Measurements from ENCODE around the gene ATG4B. TPM values are rescaled to one million over a fixed set of nuclear protein-coding genes. Genes with fewer than 3 reads are reported as not detected.

ATG4B gene
- total and polyA plus RNA-seq, 2 of the 4 experiments (the other 2 are of a cell fraction) = 113 to 146 TPM

DNA sequence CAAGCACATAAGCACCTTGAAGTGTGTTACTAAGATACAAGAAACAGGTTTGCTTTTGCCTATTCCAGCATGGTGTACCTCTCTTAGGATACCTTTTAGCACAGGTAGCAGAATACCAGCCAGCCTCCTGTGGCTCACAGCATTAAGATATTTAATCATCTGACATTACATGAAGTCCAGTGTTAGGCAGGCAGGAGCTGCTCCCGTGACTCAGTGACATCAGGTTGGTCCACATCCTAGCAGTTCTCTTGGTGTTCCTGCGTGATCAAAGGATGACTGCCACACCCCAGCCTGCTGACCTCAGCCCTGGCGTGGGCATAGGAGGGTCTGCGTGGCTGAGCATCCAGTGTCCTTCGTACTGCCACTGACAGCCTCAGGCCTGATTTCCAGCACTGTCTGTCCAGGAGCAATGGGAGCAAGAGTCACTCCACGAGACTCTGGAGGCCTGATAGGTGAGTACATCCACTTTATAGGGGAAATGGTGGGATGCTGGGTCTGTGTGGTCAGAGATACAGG lies 52.8 kb downstream of the ATG4B start:
- DNase-seq (no peak), ATAC-seq (ENCODE audit: low read depth) (no peak)
- Histone ChIP-seq H3K23ac (ENCODE audit: low read depth, low read length) (peak overlapping the region; percentile 47), H3K9me3 (ENCODE audit: control insufficient read depth, insufficient read depth, low read length) (no peaks in the 10 kb centered on the region), H3K4ac (ENCODE audit: low read depth, low read length) (no peak overlapping the region), H3K4me1 (ENCODE audit: control insufficient read depth, insufficient read depth, low read length) (peaks cover 5% of the 10 kb centered on the region; the same call in 1 of the 2 replicates), H2AK5ac (ENCODE audit: low read depth, low read length) (no peak overlapping the region), H2AFZ (replicated peaks; ENCODE audit: low read length, poor library complexity) (no peak overlapping the region), H2AK9ac (replicated peaks; ENCODE audit: low read depth, low read length, poor library complexity) (peak overlapping the region; percentile 84), H4K20me1 (ENCODE audit: insufficient read depth, low read length) (no peaks in the 10 kb centered on the region), H3K9ac (ENCODE audit: low read depth, low read length) (no peak overlapping the region), H3K18ac (ENCODE audit: low read depth, low read length) (no peak overlapping the region), H2BK5ac (ENCODE audit: low read depth, low read length, poor library complexity, severe bottlenecking) (no peak overlapping the region), H2BK15ac (ENCODE audit: low read depth, low read length) (no peak overlapping the region), H2BK120ac (ENCODE audit: low read depth, low read length) (no peak overlapping the region), H2BK20ac (ENCODE audit: low read depth, low read length) (no peak overlapping the region), H4K91ac (ENCODE audit: insufficient read depth, low read depth, low read length) (no peak overlapping the region), H3K4me2 (ENCODE audit: low read depth, low read length) (no peak overlapping the region), H3K79me1 (ENCODE audit: low read depth in 1 of 2, low read length in 2 of 2) (peaks cover 38 to 68% of the 10 kb centered on the region in 2 experiments), H4K8ac (ENCODE audit: low read depth in 2 of 2, low read length in 2 of 2) (no peak overlapping the region), H3K36me3 (ENCODE audit: control insufficient read depth, insufficient read depth, low read length) (peaks cover 29% of the 10 kb centered on the region), H4K5ac (ENCODE audit: low read depth, low read length) (no peak overlapping the region), H3K27ac (ENCODE audit: insufficient read depth, low read length) (no peak overlapping the region), H3K9me1 (ENCODE audit: insufficient read depth, low read length) (peaks cover 16% of the 10 kb centered on the region), H3K4me3 (ENCODE audit: insufficient read depth, low read depth, low read length) (no peak overlapping the region), H3K27me3 (ENCODE audit: control insufficient read depth, insufficient read depth, low read length) (no peaks in the 10 kb centered on the region), H3K56ac (ENCODE audit: extremely low read depth, insufficient read depth, low read length) (no peak overlapping the region), H3K14ac (replicated peaks; ENCODE audit: low read depth, low read length) (no peak overlapping the region)
- ChIA-PET CTCF (no interaction called here), POLR2A (ENCODE audit: unreplicated experiment) (no interaction called here)
- dilution Hi-C loops (cut with HindIII; ENCODE audit: low sequenced_read_pairs, unreplicated experiment) (no loop called here), intact Hi-C loops (cut with micrococcal nuclease) (no loop called here), in situ Hi-C loops (cut with MboI; ENCODE audit: low sequenced_read_pairs) (no loop called here)
- TF ChIP-seq RCOR1 (IDR thresholded peaks at IDR 0.05; ENCODE audit: insufficient replicate concordance, low read length) (no peak), CEBPB (IDR thresholded peaks at IDR 0.05; ENCODE audit: low read depth, low read length) (no peak), FOS (IDR thresholded peaks at IDR 0.05; ENCODE audit: low read depth, low read length) (no peak), MXI1 (IDR thresholded peaks at IDR 0.05; ENCODE audit: borderline replicate concordance, low read depth, low read length) (no peak)
- BruUV-seq (replicated peaks) = no TSS peak
- 65% methylated on average over 2 of the region's 6 CpGs; no CpG with 5 or more reads in 1 of the 2 experiments for WGBS, 2 experiments (ENCODE audit: extremely low coverage in 2 of 2, insufficient read length in 1 of 2)
